GM12878 (cell line): ENCODE results near the gene SRPK3.

Experiments used
- CTCF ChIP-seq, 3 experiments: IDR thresholded peaks in 2 of 3; conservative IDR thresholded peaks in 1 of 3; 2 replicates each; pipeline ENCODE4 v1.5.1; 2011; ENCODE audit warnings: low read depth in 3 of 3, low read length in 3 of 3, mild to moderate bottlenecking in 3 of 3, control low read depth in 2 of 3, moderate library complexity in 2 of 3, inconsistent platforms in 1 of 3, mixed read lengths in 1 of 3; ENCODE audit not compliant: control insufficient read depth in 2 of 3, insufficient read depth in 1 of 3; ENCODE audit errors: extremely low read depth in 1 of 3
- FOXM1 ChIP-seq: IDR thresholded peaks from 2 replicates; pipeline ENCODE4 v1.6.1; 2012; ENCODE audit warnings: low read depth, mild to moderate bottlenecking, inconsistent platforms, low read length, moderate library complexity
- POLR2A ChIP-seq: IDR thresholded peaks from 2 replicates; pipeline ENCODE4 v1.6.1; 2011; ENCODE audit warnings: low read depth, mild to moderate bottlenecking, low read length
- POLR2AphosphoS5 ChIP-seq: IDR thresholded peaks from 2 replicates; pipeline ENCODE4 v1.6.1; 2011; ENCODE audit warnings: mild to moderate bottlenecking, low read length, inconsistent platforms
- YY1 ChIP-seq: IDR thresholded peaks from 2 replicates; pipeline ENCODE4 v1.6.1; 2011; ENCODE audit warnings: low read depth, mild to moderate bottlenecking, low read length

- no peak for TF ChIP-seq YY1
- no peak for TF ChIP-seq CTCF (IDR thresholded peaks at IDR 0.05 in 2 of 3, conservative IDR thresholded peaks at IDR 0.05 in 1 of 3; ENCODE audit: control insufficient read depth in 2 of 3, extremely low read depth in 1 of 3, insufficient read depth in 1 of 3, low read depth in 3 of 3, low read length in 3 of 3)
- TF ChIP-seq POLR2AphosphoS5: no peak
- TF ChIP-seq POLR2A: no peak
- TF ChIP-seq FOXM1: no peak
Observed at GRCh38 chrX:153773218-153773611, 7.6 kb upstream of the SRPK3 start.
